GM18861 (cell line): ENCODE measurements around the gene LPAR5.

Source experiments
- ATAC-seq: cut with Tn5 transposase; IDR thresholded peaks from one replicate; pipeline ENCODE4 v1.9.1; 2021; ENCODE audit not compliant: unreplicated experiment

LPAR5 gene

GRCh38 chr12:6639151-6639801 lies 3.5 kb upstream of the LPAR5 start:
- no peak for ATAC-seq

DNA sequence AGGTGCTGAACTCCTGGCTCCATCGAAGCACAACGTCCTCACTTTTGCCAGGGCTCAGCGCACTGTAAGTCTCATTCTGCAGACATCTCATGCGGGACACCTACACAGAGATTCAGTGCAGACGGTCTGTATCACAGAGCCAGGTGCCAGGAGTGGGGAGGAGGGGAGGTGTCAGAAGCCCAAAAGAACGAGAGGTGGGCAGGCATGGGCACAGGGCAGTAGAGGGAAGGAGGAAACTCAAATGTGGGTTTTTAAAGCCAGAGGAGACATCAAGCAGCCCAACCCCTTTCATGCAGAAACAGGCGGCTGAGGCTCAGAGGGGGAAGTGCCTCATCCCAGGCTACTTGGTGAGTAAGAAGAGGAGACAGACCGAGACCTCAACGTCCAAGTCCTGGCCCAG lies 2.5 kb upstream of the LPAR5 start:
- no peak for ATAC-seq

GRCh38 chr12:6635375-6635855 lies 344 bp downstream of the LPAR5 start:
- peak; percentile 43 for ATAC-seq

- ATAC-seq: peak; percentile 54
These were observed 3.5 kb downstream of the LPAR5 start for GRCh38 chr12:6632026-6632983.

- no peak for ATAC-seq
These were observed 4.2 kb downstream of the LPAR5 start for GRCh38 chr12:6631549-6631961.

GRCh38 chr12:6630736-6631135 lies 5.0 kb downstream of the LPAR5 start:
- no peak for ATAC-seq

DNA sequence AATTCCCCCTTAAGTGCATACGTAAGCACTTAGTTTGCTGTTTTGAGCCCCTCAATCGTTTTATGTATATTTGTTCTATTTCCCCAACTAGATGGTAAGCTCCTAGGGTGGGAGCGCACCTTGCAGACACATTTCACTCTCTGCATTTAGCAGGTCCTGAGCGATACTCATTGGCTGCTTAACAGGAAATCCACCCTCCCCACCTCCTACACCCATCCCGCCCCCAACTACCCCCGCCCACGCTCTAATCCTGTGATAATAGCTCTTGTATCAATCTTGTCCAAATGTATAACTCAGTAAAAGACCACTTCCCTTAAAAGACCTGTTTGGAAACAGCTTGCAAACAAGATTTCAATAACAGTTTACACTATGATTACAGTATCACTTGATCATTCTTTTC lies 8.1 kb downstream of the LPAR5 start:
- no peak for ATAC-seq

DNA sequence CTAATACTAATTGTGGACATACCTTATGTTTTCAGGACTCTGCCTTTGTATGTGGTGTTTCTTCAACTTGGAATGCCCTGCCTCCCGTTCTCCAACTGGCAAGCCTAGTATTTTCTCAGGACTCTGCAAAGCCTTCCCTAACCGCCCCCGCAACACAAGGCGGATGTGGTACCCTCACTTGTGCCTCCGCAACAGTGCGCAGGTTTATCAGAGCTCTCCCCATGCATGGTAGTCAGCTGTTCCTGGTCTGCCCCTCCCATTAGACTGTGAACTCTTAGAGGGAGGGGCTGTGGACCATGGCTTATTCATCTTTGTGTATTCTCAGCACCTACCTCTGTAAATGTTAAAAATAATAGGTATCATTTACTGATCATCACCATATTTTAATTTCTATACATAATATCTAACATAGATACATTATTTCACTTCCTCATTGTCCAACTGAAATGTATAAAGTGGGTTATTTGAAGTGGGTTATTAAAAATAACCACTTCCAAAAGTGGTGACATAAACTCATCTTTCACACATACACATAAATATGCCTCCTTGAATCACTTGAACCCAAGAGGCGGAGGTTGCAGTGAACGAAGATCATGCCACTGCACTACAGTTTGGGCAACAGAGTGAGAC lies 9.0 kb downstream of the LPAR5 start:
- no peak for ATAC-seq

DNA sequence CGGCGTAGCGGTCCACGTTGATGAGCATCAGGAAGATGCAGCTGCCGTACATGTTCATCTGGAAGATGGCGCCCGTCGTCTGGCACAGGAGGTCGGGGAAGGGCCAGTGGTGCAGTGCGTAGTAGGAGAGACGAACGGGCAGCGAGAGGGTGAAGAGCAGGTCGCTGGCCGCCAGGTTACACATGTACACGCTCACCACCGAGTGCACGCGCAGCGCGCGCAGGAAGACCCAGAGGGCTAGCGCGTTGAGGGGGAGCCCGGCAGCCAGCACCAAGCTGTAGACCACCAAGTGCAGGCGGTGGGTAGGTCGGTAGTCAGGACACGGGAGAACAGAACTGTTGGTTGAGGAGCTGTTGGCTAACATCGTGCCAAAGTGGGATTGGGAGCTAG lies 14.9 kb downstream of the LPAR5 start:
- no peak for ATAC-seq

GRCh38 chr12:6620137-6620884 lies 15.4 kb downstream of the LPAR5 start:
- no peak for ATAC-seq

DNA sequence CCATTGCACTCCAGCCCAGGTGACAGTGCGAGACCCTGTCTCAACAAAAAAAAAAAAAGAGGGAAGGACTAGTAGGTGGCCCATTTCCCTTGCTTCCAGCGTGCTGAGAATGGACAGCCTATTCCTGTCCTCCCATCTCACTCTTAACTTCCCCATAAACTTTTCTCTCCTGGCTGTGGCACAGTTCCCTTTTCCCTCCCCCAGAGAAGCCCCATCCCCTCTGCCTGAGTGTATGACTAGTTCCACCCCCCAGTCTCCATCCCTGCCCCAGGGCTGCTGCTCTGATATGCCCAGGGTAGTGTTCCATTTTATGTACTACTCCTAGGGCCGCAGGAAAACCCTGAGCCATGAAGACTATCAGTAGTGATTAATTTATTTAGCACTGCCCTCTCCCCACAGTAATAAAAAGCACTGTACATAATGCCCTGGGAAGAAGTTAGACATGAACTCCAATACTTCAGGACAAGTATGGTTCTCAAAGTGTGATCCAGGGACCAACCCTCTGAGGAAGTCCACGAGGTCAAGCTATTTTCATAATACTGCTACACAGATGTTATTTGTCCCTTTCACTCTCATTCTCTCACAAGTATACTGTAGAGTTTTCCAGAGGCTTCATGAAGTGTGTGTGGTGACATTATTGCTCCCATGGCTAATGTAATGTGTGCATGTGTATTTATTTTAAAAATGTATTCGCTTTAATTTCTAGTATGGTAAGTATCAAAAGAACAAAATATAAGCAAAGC lies 17.1 kb downstream of the LPAR5 start:
- no peak for ATAC-seq

DNA sequence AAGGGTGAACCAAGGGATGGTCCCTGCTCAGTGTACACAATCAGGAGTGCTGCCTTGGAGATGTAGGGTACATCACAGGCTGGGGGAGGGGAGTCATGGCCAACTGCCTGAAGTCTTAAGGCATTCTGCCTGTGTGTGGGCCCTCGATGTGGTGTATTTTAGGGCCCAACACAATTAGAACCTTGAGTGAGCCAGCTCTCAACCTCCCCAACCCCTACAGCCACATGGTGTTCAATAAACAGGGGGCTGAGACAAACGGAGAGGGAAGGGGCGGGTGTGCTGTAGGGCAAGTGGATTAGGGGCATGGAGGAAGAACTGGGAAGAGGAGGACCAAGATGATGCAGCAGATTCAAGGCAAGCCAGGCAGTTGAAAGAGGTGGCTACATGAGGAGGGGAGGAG lies 20.0 kb downstream of the LPAR5 start:
- no peak for ATAC-seq

GRCh38 chr12:6614513-6615172 lies 21.1 kb downstream of the LPAR5 start:
- no peak for ATAC-seq

GRCh38 chr12:6613776-6614512 lies 21.8 kb downstream of the LPAR5 start:
- no peak for ATAC-seq

- no peak for ATAC-seq
These were observed 22.6 kb downstream of the LPAR5 start for GRCh38 chr12:6613015-6613775.

DNA sequence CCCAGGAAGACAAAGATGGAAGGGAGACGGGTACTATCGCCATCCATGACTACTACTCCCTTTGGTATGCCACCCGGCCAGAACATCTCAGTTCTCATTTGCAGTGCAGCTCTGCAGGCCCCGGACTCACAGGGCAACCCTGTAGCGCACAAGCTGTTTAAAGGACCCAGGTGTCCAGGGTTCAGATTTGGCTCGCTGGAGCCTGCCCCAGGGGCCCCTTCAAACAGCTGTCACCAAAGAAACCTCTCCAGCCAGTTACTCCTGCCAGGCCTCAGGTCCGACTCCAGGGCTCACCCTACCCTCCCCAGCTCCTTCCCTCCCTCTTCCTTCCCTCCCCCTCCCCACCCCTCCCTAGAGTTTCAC lies 23.1 kb downstream of the LPAR5 start:
- ATAC-seq: no peak

GRCh38 chr12:6612247-6612646 lies 23.5 kb downstream of the LPAR5 start:
- no peak for ATAC-seq

DNA sequence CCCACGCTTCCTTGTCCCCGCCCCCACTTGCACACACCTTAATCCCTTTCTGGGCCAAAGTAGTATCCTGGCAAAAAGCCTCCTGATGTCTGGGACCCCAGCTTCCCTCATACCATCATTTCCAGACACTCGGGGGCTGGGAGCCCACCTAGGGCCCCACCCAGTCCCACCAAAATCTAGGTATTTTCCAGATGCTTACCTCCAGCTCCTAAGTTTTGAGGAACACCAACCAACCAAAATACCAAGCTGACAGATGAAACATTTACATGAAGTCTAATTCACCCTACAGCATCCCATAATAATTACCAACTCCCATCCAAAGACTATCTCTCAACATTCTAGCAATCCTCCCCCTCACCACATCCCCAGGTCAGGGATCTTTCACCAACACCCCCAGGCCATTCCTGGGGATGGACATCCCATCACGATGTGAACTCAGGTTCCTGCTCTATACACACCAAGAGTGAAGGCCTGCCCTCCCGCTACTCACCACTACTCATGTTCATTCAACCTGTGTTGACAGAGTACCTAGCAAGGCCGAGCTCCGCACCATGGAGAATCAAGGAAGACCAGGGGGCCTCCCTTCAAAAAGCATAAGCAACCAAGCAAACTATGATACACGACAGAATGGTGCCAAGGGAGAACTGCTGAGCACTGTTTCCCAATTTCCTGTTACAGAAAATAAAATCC lies 27.0 kb downstream of the LPAR5 start:
- ATAC-seq: no peak
